Measurements from ENCODE around the gene B4GALNT1. TPM values are rescaled to one million over a fixed set of nuclear protein-coding genes. Genes with fewer than 3 reads are reported as not detected.

The B4GALNT1 gene
- total and polyA plus RNA-seq, 10 of the 15 experiments (the other 5 are each of a cell fraction or from before 2014, with no cell fraction given) = 0.01 to 0.38 (median 0.14) TPM; not detected in 3

GRCh38 chr12:57617942-57618341 lies 15.1 kb downstream of the B4GALNT1 start:
- 58% methylated on average over 11 of the region's 11 CpGs for WGBS (ENCODE audit: insufficient coverage, insufficient replicate concordance, low lambda C conversion rate, missing lambda C conversion rate)
- no TSS peak for BruUV-seq (replicated peaks)
- ChIA-PET SMC1A (ENCODE audit: uncharacterized antibody, unreplicated experiment) (no interaction called here), POLR2A (no interaction called here), RAD21 (ENCODE audit: unreplicated experiment) (no interaction called here), CTCF (interaction anchor here (0.7 to 7.8 kb wide), 2 partner anchors 35 to 143 kb away, joined by 3 to 119 read pairs; no protein-coding TSS in a partner anchor)
- Histone ChIP-seq H3K4me1 (ENCODE audit: control insufficient read depth, insufficient read depth, low read length) (peaks cover 16% of the 10 kb centered on the region), H3K27ac (ENCODE audit: control insufficient read depth, insufficient read depth) (no peak overlapping the region), H3K27me3 (replicated peaks in 1 of 2; ENCODE audit: control insufficient read depth in 2 of 2, insufficient read depth in 2 of 2, low read length in 1 of 2) (peaks cover 23 to 24% of the 10 kb centered on the region in 2 experiments; a peak in 3 of 4 replicates), H3K4me2 (ENCODE audit: control insufficient read depth, insufficient read depth) (no peak overlapping the region), H3K36me3 (ENCODE audit: control insufficient read depth in 2 of 2, insufficient read depth in 2 of 2, low read length in 1 of 2) (no peaks in the 10 kb centered on the region), H2AFZ (ENCODE audit: control insufficient read depth, low read depth, low read length) (no peak overlapping the region), H3K9me3 (replicated peaks; ENCODE audit: control insufficient read depth, insufficient read depth, low read length) (no peaks in the 10 kb centered on the region), H4K20me1 (ENCODE audit: control insufficient read depth, insufficient read depth) (no peaks in the 10 kb centered on the region), H3K4me3 (no peak overlapping the region), H3K9ac (ENCODE audit: control insufficient read depth, insufficient read depth, low read length) (no peak overlapping the region), H3K79me2 (ENCODE audit: control insufficient read depth, insufficient read depth, low read length) (no peaks in the 10 kb centered on the region)
- TF ChIP-seq IRF5 (IDR thresholded peaks at IDR 0.05; ENCODE audit: borderline replicate concordance) = no peak
- in situ Hi-C loops (cut with MboI) = no loop called here
- DNase-seq (ENCODE audit: low read depth, low spot score) (no peak), FAIRE-seq (no peak), ATAC-seq (no peak)
- intact Hi-C loops (cut with micrococcal nuclease; ENCODE audit: unreplicated experiment) = no loop called here

DNA sequence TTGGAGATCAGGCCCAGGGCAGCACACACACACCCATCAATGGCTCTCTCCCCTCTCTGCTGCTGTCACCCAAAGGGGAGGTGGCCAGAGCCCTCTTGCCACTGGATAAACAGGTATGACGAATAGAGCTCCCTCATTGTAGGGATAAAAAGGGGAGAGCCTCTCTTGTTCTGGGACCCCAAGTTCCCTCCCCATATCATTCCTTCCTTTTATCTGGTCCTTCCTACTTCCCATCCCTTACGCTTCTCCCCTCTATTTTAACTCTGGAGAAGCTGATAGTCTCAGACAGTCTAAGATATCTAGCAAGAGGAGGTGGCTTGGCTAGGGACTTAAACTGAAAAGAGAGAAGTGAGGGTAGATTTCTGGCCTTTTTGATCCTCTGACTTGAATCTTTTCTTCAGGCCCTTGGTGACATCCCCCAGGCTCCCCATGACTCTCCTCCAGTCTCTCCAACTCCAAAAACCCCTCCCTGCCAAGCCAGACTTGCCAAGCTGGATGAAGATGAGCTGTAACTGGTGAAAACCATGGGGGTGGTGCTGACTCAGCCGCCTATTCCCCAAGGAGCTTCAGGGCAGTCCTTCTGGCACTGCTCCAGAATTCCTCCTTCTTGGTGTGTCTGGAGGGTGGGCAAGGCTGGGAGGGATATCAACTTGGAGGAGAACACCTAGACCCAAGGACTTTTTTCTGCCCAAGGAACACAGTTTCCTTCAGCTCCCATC lies 16.5 kb downstream of the B4GALNT1 start:
- peaks cover 17 to 20% of the 10 kb centered on the region in 2 experiments; a peak in 3 of 4 replicates for H3K27me3 ChIP-seq (replicated peaks in 1 of 2; ENCODE audit: control insufficient read depth in 2 of 2, insufficient read depth in 2 of 2, low read length in 1 of 2)
- H3K4me1 ChIP-seq (ENCODE audit: control insufficient read depth, insufficient read depth, low read length) = peaks cover 14% of the 10 kb centered on the region
- H3K4me3 ChIP-seq = no peak overlapping the region
- SMC1A ChIA-PET (ENCODE audit: uncharacterized antibody, unreplicated experiment) = interaction anchor here (1.4 kb wide), 1 partner anchor 33 kb away, joined by 3 read pairs; no protein-coding TSS in a partner anchor
- H3K36me3 ChIP-seq (ENCODE audit: control insufficient read depth in 2 of 2, insufficient read depth in 2 of 2, low read length in 1 of 2) = no peaks in the 10 kb centered on the region
- TF ChIP-seq SUZ12 (IDR thresholded peaks at IDR 0.05; ENCODE audit: unreplicated experiment) (no peak), GATAD2B (conservative IDR thresholded peaks at IDR 0.05; ENCODE audit: low read depth) (no peak)
- no peak overlapping the region for H3K27ac ChIP-seq (ENCODE audit: control insufficient read depth, insufficient read depth)
- in situ Hi-C loops (cut with MboI) (no loop called here), intact Hi-C loops (cut with micrococcal nuclease; ENCODE audit: unreplicated experiment) (no loop called here)
- ATAC-seq (no peak), DNase-seq (ENCODE audit: low read depth, low spot score) (no peak), FAIRE-seq (no peak)
- WGBS (ENCODE audit: insufficient coverage, insufficient replicate concordance, low lambda C conversion rate, missing lambda C conversion rate) = 35% methylated on average over 3 of the region's 3 CpGs
- POLR2A ChIA-PET = interaction anchor here (0.7 kb wide), 1 partner anchor 259 kb away, joined by 3 read pairs; no protein-coding TSS in a partner anchor
- H2AFZ ChIP-seq (ENCODE audit: control insufficient read depth, low read depth, low read length) = no peak overlapping the region
- no peaks in the 10 kb centered on the region for H4K20me1 ChIP-seq (ENCODE audit: control insufficient read depth, insufficient read depth)
- BruUV-seq (replicated peaks) = TSS peak; percentile 41
- CTCF ChIA-PET = interaction anchor here (1.1 to 5.1 kb wide), 2 partner anchors 33 to 125 kb away, joined by 3 to 49 read pairs; no protein-coding TSS in a partner anchor
- H3K79me2 ChIP-seq (ENCODE audit: control insufficient read depth, insufficient read depth, low read length) = no peaks in the 10 kb centered on the region
- no peaks in the 10 kb centered on the region for H3K9me3 ChIP-seq (replicated peaks; ENCODE audit: control insufficient read depth, insufficient read depth, low read length)
- no peak overlapping the region for H3K9ac ChIP-seq (ENCODE audit: control insufficient read depth, insufficient read depth, low read length)
- RAD21 ChIA-PET (ENCODE audit: unreplicated experiment) = interaction anchor here (1.0 kb wide), 1 partner anchor 158 kb away, joined by 4 read pairs; no protein-coding TSS in a partner anchor
- no peak overlapping the region for H3K4me2 ChIP-seq (ENCODE audit: control insufficient read depth, insufficient read depth)
